HG02870 (cell line): ENCODE data around the gene MMP24OS.
"Not testable (repeated sequence)": the region's sequence is repeated elsewhere in the genome, so short reads cannot be mapped to it uniquely, and the experiment has no call there.

Experiments
- ATAC-seq: cut with Tn5 transposase; IDR thresholded peaks from one replicate; pipeline ENCODE4 v1.9.1; 2021; ENCODE audit warnings: mild to moderate bottlenecking, moderate library complexity; ENCODE audit not compliant: unreplicated experiment

The MMP24OS gene

GRCh38 chr20:35276408-35276807 is 1.5 kb downstream of the MMP24OS start:
- ATAC-seq, result no peak

DNA sequence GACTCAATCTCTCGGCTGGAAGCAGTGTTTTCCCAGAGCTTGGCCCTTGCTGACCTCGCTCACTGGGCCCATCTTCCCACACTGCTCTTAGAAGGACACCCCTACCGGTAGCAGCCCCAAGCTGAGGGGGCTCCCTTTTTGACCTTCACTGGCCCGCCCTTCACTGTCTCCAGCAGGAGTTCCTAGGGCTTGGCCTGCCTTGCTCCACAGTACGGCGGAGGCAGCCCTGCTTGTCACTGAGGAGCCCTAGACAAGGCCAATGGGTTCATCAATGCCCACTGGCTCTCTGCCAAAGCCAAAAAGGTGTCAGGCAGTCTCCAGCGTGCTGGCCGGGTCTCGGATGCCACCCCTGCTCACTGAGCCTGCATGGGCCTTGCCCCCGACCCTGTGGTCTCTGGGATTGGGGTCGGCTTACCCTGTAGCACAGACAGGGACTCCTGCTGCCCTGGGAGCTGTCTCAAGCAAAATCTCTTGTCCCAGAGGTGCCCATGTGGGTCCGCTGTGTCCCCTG is 2.1 kb downstream of the MMP24OS start:
- no peak for ATAC-seq

- ATAC-seq, result no peak
Observed at GRCh38 chr20:35274172-35275092, 3.5 kb downstream of the MMP24OS start.

DNA sequence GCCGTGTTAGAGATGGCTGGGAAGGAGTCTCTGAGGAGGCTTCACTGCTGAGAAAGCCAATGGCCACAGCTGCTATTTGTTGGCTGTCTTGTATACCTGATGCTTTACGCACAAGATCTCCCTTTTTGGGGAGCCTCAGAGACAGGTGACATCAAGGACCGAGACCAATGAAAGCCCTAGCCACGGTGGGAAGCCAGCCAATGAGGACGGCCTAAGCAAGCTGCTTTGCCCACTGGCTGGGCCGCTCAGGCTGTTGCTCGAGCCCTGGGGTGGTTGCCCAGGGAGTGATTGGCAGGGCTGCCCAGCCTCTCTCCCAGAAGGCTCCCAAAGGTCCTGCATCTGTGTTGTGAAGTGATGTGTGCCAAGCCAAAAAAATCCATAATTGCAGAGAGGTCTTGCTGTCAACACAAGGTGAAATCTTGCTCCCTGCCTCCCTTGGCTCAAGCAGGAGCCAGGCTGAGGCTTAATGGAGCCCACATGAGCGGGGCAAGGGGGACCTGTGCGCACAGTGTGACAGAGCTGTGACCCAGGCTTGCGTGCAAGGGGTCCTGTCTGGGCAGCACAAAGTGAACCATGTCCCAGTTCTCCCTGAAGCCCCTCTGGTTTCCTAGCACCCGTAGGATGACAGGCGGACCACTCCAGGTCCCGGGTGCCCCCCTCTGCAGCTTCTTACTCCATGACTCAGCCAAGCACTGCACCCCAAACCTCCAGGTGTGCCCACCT is 4.3 kb downstream of the MMP24OS start:
- ATAC-seq, result no peak

- ATAC-seq, result no peak
Observed at GRCh38 chr20:35271904-35272303, 6.0 kb downstream of the MMP24OS start.

GRCh38 chr20:35271073-35271882 is 6.6 kb downstream of the MMP24OS start:
- no peak for ATAC-seq

- ATAC-seq, result no peak
Observed at GRCh38 chr20:35270021-35270902, 7.7 kb downstream of the MMP24OS start.

DNA sequence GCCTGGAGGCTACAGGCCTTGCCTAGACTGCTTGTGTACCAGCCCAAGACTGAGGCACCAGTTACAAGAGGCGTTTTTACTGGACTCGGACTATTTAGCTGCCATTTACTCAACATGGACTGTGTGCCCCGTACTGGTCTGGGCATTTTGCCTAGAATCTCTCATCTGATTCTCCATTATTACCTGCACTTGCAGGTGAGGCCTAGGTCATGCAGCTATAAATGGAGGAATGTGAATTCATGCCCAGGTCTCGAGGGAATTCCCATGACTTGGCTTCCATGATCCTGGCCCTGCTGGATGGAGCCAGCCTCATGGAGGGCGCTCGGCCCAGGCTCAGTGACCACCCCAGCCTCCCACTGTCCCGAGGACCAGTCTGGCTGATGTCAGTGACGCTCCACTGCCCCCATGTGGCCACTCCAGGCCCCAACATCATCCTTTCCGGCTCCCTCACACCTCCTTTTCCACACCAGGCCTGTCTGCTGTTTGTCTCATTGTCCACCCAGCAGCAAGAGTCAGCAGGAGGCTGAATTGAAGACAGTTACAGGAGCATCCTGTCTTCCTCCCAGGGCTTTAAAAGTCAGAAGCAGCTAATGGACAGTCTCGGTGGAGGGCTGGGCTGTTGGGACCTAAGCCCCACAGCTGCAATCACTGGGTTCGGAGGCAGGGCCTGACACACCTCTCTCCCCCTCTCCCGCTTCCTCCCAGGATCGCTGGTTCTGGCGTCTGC is 8.7 kb downstream of the MMP24OS start:
- no peak for ATAC-seq

DNA sequence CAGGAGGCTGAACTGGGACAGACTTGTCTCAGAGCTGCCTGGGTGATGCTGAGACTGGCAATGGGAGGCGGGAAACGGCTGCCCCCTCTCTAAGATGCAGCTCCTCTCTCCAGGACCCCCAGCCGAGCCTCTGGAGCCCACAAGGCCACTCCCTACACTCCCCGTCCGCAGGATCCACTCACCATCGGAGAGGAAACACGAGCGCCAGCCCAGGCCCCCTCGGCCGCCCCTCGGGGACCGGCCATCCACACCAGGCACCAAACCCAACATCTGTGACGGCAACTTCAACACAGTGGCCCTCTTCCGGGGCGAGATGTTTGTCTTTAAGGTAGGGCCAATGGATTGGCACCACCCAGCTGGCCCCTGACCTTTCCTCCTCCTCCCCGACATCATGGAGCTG is 10.8 kb downstream of the MMP24OS start:
- ATAC-seq, result no peak

DNA sequence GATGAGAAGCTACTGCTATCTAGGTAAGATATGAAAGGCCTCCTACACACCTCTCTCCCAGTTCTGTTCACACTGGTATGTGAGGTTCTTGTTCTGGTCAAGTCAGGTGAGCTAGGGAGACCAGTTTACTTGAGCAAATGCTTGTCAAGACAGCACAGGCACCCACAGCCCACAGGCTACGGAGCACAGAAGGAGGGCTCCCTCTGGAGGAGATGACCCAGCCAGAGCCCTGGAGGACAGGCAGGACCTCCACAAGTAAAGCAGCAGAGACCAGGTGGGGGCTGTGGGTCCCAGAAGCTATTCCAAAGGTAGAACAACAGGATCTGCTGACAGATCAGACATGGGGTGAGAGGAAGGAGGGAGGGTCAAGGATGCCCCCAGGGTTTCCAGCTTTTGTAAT is 13.2 kb downstream of the MMP24OS start:
- no peak for ATAC-seq

DNA sequence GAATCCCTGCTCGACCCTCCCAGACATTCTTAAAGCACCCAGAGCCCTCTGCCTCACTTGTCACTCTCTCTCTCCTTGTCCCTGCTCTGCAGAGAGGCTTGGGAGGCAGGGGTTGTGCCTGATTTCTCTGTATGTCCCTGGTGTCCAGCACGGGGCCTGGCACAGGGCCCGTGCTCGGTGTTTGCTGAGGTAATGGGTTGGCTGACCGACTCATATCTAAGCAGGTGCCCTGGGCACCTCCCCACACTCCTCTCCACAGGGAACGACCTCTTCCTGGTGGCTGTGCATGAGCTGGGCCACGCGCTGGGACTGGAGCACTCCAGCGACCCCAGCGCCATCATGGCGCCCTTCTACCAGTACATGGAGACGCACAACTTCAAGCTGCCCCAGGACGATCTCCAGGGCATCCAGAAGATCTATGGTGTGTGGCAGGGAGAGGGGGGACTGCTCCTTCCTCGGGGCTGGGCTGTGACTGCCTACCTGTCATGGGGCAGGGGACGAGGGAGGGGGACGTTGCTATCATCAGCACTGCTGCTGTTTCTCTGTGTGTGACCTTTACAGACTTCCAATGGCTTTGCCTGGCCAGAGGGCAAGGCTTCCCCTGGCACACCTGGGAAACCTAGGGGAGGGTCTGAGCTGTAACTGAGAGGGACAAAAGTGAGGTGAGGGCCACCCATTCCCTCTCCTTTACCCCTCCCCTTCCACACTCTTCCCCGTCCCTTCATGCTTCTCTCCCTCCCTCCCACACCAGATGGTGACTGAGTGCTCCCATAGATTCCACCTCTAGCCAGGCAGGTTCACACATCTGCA is 14.2 kb downstream of the MMP24OS start:
- ATAC-seq, result no peak

DNA sequence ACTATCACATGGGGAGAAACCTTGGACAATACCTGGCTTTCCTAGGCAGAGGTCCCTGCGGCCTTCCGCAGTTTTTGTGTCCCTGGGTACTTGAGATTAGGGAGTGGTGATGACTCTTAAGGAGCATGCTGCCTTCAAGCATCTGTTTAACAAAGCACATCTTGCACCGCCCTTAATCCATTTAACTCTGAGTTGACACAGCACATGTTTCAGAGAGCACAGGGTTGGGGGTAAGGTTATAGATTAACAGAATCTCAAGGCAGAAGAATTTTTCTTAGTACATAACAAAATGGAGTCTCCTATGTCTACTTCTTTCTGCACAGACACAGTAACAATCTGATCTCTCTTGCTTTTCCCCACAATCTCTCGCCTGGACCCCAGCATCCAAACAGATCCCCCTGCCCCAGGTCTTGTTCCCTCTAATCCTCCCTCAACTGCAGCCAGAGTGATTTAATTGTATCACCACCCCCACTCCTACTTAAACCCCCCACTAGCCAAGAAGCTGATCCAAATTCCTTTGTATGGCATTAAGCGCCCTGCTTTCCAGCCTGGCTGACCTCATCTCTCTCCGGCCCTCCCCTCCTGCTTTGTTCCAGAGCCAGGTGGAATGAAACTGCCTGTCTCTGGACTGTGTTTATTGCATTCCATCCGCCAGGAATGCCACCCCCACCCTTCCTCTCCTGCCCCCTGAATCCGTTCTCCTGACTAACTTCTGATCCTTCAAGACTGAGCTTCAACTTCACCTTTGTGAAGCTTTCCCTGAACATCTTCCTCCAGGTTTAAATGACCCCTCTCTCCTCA is 15.0 kb downstream of the MMP24OS start:
- ATAC-seq, result not testable (repeated sequence)

GRCh38 chr20:35262321-35262720 is 15.6 kb downstream of the MMP24OS start:
- ATAC-seq, result not testable (repeated sequence)

DNA sequence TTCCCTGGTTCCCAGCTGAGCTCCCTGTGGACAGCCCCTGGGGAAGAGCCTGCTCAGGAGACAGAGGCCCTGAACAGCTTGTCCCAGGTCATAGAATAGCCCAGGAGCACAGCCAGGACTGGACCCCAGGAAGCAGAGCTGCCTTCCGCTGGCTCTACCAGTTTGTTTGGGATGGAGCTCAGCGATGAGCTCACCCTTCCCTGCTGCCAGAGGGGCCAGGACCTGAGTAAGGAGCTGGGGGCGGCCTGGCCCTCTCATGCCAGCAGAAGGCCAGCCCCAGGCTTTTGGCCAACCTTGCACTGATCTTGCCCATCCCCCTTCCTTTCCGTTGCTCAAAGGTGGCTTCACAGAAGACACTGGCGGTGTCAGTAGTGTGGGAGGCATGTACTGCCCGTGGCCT is 17.5 kb downstream of the MMP24OS start:
- ATAC-seq, result no peak

DNA sequence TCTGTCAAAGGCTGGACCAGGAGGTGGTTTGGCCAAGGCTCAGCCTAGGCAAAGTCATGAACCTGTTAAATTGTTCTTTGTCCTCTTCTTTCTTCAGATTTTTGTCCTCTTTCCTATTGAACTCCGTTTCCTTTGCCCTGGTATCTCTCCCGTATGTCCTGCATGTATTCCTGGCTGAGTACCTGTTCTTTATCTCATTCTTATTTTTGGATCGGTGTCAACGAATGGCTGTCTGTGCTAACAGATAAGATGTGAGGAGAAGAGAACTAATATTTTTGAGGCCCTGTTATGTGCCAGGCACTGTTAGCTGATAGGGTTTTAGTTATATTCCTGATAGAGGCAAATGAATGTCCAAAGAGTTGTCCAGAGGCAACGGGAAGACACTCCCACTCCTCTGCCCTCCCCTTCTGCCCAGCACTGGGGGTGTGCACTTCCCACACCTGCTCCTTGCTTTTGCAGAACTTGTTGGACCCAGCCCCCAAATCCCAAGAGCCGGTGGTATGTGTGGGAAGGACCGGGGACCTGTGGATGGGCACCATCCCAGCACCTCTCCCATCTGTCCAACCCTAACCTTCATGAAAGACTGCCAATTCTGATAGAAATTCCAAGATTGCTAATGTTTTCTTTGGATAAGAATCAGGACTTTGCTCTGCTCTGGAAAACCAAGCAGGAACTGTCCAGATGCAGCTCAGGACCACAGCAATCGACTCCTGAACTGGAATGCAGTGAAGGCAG is 20.6 kb downstream of the MMP24OS start:
- no peak for ATAC-seq

- ATAC-seq, result no peak
Observed at GRCh38 chr20:35254448-35254999, 23.4 kb downstream of the MMP24OS start.

DNA sequence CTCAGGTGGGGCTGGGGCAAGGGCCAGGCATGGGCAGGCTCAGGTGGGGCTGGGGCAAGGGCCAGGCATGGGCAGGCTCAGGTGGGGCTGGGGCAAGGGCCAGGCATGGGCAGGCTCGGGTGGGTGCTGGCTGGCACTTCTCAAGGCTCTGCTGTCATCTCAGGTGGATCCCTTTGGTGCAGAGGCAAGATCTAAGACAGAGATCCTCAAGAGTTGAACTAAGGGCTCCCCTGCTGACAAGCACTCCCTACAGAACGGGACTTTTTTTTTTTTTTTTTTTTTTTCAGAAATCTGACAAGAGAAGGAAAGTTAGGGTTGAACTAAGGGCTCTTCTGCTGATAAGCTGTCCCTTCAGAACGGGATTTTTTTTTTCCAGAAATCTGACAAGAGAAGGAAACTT is 24.9 kb downstream of the MMP24OS start:
- no peak for ATAC-seq
